ENCODE results near the gene LAMA3.
A peak's percentile ranks its signal among the peaks of the same experiment; 100 is the strongest.

LAMA3 gene

DNA sequence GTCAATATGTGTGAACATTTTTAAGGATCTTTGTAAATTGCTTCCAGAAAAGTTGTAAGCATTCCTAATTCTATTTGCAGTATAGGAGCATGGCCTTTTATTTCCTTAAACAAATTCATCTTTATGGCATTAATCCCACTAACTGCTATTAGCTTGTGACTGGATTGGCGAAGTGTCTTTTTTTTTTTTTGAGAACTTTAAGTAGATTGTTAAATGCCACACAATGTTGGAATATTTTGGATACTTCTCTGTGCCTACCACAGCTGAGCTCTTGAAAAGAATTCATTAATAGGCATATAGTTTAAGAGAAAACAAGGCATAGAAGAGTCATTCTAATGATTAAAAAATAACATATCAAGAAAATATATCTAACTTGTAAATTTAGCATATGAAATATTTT, 129.7 kb downstream of the LAMA3 start:
- H3K4me3 Mint-ChIP-seq: no peak overlapping the region
- H3K9me3 Mint-ChIP-seq (ENCODE audit: low read depth): no peaks in the 10 kb centered on the region
- no peak overlapping the region for H3K27ac Mint-ChIP-seq
- no peaks in the 10 kb centered on the region for H3K4me1 Mint-ChIP-seq (ENCODE audit: low read depth)
- no peaks in the 10 kb centered on the region for H3K36me3 Mint-ChIP-seq
- H3K27me3 Mint-ChIP-seq: no peaks in the 10 kb centered on the region

DNA sequence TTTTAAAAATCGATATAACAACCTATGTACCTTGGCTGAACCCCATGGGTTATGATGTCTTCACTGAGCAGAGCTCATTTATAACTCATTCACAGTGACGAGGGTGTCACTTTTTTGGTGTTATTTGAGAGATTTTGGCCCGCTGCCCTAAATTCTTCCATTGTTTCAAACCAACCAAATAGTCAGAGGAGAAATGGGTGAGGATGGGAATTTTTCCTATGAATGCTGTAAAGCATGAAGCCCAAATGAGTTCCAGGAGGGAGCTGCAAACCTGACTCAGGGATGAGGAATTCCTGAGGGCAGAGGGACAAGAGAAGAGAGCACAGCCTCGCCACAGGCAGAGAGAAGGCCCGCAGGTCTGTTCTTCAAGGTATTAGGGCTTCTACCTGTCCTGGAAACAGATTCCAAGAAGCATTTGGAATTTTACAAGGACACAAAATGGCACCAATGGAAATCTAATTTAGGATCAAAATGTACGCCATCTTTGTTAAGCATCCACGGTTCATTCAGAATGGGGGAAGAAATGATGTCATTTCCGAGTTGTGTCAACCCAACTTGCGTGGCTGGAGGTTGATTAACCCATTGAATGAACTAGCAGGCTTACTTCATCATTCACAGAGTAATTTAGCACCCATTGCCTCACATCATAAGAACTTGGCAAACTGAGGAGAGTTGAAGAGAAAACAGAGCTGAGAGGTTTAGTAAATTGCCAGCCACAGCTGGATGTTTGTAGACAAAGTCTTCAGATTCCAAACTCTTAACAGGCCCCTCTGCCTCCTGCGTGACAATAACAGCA, 133.5 kb downstream of the LAMA3 start:
- Mint-ChIP-seq H3K9me3 (ENCODE audit: low read depth) (no peaks in the 10 kb centered on the region), H3K4me3 (no peak overlapping the region), H3K4me1 (ENCODE audit: low read depth) (peaks cover 27% of the 10 kb centered on the region), H3K27ac (no peak overlapping the region), H3K36me3 (no peaks in the 10 kb centered on the region), H3K27me3 (no peaks in the 10 kb centered on the region)

DNA sequence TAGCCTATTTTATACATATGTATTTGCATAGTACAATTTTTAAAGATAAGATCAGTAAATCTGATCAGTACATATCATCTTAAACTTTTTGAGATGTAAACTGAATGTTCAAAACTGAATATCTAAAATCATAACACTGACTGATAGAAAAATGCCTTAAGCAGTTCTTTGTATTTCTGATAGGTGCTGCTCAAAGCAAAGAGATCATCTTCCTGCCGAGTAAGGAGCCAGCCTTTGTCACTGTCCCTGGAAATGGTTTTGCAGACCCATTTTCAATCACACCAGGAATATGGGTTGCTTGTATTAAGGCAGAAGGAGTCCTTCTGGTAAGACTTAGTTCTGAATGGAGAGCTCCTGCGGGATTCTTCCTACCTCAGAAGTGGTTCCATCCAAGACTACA, 135.0 kb downstream of the LAMA3 start:
- Mint-ChIP-seq H3K4me1 (ENCODE audit: low read depth) (peaks cover 41% of the 10 kb centered on the region), H3K27ac (no peak overlapping the region), H3K36me3 (no peaks in the 10 kb centered on the region), H3K9me3 (ENCODE audit: low read depth) (peaks cover 2% of the 10 kb centered on the region), H3K27me3 (no peaks in the 10 kb centered on the region), H3K4me3 (no peak overlapping the region)

DNA sequence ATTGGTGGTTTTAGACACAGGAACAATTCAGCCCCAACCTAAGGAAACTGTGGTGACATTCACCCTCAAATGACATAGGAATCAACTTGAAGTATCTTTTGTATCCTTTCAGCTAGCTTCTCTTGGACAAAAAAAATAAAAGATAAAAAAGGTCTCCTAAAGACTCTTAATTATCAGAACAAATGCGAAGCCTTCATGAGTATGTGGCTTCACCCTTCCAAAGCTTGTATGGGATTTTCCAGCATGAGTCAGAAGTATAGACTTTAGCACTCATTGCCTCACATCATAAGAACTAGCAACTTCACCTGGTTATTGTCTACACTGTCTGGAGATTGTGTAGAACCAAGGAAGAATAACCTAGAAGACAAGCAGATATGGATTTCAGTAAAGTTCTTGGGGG, 135.4 kb downstream of the LAMA3 start:
- Mint-ChIP-seq H3K4me1 (ENCODE audit: low read depth) (peaks cover 42% of the 10 kb centered on the region), H3K9me3 (ENCODE audit: low read depth) (peaks cover 2% of the 10 kb centered on the region), H3K4me3 (no peak overlapping the region), H3K27ac (no peak overlapping the region), H3K27me3 (no peaks in the 10 kb centered on the region), H3K36me3 (no peaks in the 10 kb centered on the region)

DNA sequence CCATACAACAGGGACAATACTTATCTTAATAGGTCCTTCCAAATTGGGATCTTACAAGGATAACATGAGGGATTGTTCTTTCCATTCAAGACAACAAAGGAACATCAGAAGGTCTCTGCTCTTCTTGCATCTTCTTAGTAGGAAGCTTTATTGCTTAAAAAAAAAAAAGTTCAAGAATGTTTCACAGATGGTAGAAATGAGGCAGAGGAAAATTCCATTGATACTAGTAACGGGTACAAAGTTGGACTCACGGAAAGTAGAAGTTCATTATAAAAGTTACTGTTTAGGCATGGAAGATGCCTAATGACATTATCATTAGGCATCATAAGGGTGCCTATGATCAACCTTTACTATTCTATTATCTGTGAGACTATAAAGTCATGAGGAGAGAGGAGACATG, 136.2 kb downstream of the LAMA3 start:
- Mint-ChIP-seq H3K27ac (no peak overlapping the region), H3K4me1 (ENCODE audit: low read depth) (peaks cover 42% of the 10 kb centered on the region), H3K4me3 (no peak overlapping the region)

DNA sequence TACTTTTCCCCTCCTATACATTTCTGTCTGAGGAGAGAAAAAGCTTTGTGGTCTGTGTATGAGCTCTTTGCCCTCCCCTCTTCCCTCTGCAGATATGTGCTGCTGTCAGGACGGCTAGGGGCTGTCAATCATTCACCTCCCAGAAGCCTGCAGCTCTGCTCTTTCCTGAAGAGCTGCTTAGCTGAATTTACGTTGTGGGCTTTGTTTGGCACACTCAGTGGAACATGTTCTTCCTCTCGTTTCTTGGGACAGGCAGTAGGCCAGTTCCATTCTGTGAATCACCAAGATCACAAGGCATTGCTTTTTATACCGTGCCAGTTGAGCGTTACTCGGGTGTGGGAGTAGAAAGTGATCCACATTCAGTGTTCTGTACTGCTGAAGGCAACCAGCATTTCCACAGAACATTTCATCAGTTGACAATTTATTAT, 136.7 kb downstream of the LAMA3 start:
- no peak overlapping the region for H3K4me3 Mint-ChIP-seq
- H3K27me3 Mint-ChIP-seq: no peaks in the 10 kb centered on the region
- H3K36me3 Mint-ChIP-seq: no peaks in the 10 kb centered on the region
- peaks cover 2% of the 10 kb centered on the region for H3K9me3 Mint-ChIP-seq (ENCODE audit: low read depth)
- peaks cover 42% of the 10 kb centered on the region for H3K4me1 Mint-ChIP-seq (ENCODE audit: low read depth)
- H3K27ac Mint-ChIP-seq: peak overlapping the region; percentile 4

More for the DNA sequence above, 136.2 kb downstream of the LAMA3 start:
- H3K27me3 Mint-ChIP-seq: no peaks in the 10 kb centered on the region
- H3K9me3 Mint-ChIP-seq (ENCODE audit: low read depth): peaks cover 2% of the 10 kb centered on the region
- no peaks in the 10 kb centered on the region for H3K36me3 Mint-ChIP-seq

DNA sequence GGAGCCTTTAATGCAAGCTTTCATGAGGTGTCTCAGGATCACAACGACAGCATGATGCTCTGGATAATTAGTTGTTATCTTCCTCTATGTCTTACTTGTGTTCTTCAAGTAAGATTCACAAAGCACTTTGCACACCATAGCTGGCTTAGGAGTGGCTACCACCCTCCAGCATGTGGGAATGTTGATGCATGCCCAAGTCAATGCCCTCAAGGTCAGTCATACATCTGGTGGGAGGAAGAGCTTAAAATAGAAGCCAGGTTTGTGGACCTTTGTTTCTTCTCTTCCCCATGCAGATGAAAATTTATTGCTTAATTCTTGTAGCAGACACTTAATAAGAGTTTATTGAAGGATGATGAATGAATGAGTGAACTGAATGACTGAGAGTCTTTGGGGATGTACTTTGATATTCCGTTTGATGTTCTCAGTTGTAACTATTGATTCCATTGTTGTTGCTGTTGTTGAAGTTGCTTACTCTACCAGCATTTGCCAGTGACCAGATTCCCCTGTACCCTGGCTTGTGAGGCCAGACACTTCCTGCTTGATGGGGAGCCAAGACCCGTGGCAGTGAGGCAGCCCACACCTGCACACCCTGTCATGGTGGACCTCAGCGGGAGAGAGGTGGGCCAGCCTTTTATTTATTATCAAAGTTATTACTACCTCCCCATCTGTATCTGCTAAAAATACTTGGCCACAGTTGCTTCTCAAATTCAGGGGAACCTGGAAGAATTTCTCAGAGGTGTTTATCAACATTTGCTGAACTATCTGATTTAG, 137.8 kb downstream of the LAMA3 start:
- Mint-ChIP-seq H3K36me3 (no peaks in the 10 kb centered on the region), H3K27ac (no peak overlapping the region), H3K4me1 (ENCODE audit: low read depth) (peaks cover 42% of the 10 kb centered on the region), H3K4me3 (no peak overlapping the region), H3K9me3 (ENCODE audit: low read depth) (peaks cover 2% of the 10 kb centered on the region), H3K27me3 (no peaks in the 10 kb centered on the region)

DNA sequence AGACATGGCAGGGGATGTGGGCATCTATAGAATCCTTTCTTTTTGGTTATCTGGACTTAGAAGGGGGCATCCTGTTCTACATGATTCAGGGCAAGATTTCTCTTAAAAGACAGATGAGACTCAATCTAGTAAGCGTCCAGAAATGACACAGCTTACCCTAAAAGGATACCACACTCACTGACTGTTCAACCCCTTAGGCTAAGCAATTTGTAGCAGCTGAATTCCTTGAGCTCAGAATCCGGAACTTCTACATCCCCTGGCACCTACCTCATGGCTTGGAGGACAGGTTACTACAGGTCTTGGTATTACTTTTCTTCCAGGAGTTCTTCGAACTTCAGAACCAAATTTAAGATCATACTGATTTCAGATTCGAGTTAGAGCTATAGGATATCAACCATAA, 138.4 kb downstream of the LAMA3 start:
- H3K36me3 Mint-ChIP-seq: no peaks in the 10 kb centered on the region
- no peak overlapping the region for H3K4me3 Mint-ChIP-seq
- no peak overlapping the region for H3K27ac Mint-ChIP-seq
- H3K9me3 Mint-ChIP-seq (ENCODE audit: low read depth): peaks cover 2% of the 10 kb centered on the region
- peaks cover 42% of the 10 kb centered on the region for H3K4me1 Mint-ChIP-seq (ENCODE audit: low read depth)
- no peaks in the 10 kb centered on the region for H3K27me3 Mint-ChIP-seq

DNA sequence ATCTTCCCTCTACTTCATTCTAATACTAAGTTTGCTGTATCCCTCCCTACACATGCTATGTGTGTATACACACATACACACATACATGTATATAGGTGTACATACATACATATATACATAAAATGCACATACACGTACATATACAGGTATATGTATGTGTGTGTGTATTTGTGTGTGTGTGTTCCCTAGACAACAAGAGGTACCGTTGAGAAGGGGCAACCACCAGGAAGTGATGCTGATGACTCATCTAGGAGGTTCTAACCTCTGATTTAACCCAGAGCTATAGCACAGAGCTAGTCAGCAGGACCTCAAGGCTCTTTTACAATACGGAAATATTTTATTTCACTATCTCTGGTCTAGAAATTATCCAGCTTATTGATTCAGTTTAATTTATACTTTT, 139.2 kb downstream of the LAMA3 start:
- Mint-ChIP-seq H3K27ac (peak overlapping the region; percentile 41), H3K4me1 (ENCODE audit: low read depth) (peaks cover 42% of the 10 kb centered on the region), H3K4me3 (no peak overlapping the region), H3K9me3 (ENCODE audit: low read depth) (peaks cover 2% of the 10 kb centered on the region), H3K27me3 (no peaks in the 10 kb centered on the region), H3K36me3 (no peaks in the 10 kb centered on the region)

DNA sequence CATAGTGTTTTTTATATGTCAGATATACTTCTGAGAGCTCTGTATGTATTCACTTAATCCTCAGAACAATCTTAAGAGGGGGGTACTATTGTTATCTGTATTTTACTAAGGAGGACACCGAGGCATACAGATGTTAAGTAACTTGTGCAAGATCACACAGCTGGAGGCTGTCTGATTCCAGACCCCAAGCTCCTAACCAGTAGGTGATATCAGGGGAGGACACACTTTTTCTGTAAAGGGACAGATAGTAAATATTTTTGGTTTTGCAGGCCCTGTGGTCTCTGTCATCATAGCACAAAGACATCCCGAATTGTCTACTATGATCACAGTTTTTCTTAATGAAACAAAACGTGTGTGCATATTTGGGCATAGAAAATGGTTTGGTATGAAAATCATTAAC, 143.7 kb downstream of the LAMA3 start:
- no peak overlapping the region for H3K27ac Mint-ChIP-seq
- H3K27me3 Mint-ChIP-seq: no peaks in the 10 kb centered on the region
- peaks cover 14% of the 10 kb centered on the region for H3K4me1 Mint-ChIP-seq (ENCODE audit: low read depth)
- peaks cover 2% of the 10 kb centered on the region for H3K9me3 Mint-ChIP-seq (ENCODE audit: low read depth)
- H3K36me3 Mint-ChIP-seq: no peaks in the 10 kb centered on the region
- H3K4me3 Mint-ChIP-seq: no peak overlapping the region

DNA sequence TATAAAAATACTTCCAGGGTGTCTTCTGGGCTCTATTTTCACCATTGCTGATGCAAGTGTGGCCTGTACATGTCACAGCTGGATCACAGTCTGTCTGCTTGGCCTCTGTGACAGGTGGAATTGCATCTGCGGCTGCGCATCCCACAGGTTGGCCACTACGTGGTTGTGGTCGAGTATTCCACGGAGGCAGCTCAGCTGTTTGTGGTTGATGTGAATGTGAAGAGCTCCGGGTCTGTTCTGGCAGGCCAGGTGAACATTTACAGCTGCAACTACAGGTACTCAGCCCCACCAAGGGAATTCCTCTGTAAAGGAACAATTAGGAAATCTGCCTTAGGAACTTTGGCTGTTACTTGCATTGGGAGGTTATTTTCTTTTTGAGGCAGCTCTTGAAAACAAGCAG, 144.5 kb downstream of the LAMA3 start:
- Mint-ChIP-seq H3K27ac (no peak overlapping the region), H3K36me3 (no peaks in the 10 kb centered on the region), H3K4me3 (no peak overlapping the region), H3K27me3 (no peaks in the 10 kb centered on the region), H3K4me1 (ENCODE audit: low read depth) (peaks cover 8% of the 10 kb centered on the region), H3K9me3 (ENCODE audit: low read depth) (no peaks in the 10 kb centered on the region)

DNA sequence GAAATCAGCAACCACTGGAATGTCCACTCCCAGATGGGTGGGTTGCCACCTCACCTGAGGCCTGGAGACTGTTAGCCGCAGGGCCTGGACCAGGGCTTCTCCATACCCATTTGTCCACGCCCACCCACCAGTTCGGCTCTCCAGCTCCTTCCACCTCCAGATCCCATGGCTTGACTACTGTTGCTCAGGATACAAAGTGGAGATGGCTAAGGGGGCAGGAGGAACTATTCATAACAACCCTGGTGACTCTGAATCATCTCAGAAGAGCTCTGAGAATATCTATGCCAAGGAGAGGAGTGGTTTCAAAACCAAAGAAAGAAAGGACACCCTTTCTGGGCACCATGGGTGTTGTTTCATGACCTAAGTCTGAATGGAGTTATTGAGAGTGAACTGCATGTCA, 145.8 kb downstream of the LAMA3 start:
- Mint-ChIP-seq H3K36me3 (no peaks in the 10 kb centered on the region), H3K27ac (no peak overlapping the region), H3K9me3 (ENCODE audit: low read depth) (no peaks in the 10 kb centered on the region), H3K4me1 (ENCODE audit: low read depth) (peaks cover 3% of the 10 kb centered on the region), H3K4me3 (no peak overlapping the region), H3K27me3 (no peaks in the 10 kb centered on the region)

DNA sequence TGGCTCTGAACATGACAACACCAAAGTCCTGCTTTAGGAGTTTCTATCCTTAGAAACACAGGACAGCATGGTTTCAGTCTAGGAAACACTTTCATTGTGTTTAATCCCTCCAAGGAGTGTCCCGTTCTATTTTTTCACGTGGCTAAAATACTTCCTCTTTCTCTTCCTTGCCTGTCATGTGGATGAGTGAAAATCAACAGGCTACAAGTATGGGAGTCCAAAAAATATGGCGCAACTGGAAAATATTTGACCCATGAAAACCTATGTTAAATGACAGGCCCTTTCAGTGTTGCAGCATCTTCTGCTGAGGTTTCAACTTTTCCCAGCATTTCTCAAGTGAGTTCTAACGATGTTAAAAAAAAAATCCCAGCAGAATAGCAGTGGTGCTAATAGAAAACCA, 146.3 kb downstream of the LAMA3 start:
- no peak overlapping the region for H3K27ac Mint-ChIP-seq
- H3K4me3 Mint-ChIP-seq: no peak overlapping the region
- H3K4me1 Mint-ChIP-seq (ENCODE audit: low read depth): peaks cover 3% of the 10 kb centered on the region
- H3K36me3 Mint-ChIP-seq: no peaks in the 10 kb centered on the region
- no peaks in the 10 kb centered on the region for H3K27me3 Mint-ChIP-seq
- H3K9me3 Mint-ChIP-seq (ENCODE audit: low read depth): no peaks in the 10 kb centered on the region

DNA sequence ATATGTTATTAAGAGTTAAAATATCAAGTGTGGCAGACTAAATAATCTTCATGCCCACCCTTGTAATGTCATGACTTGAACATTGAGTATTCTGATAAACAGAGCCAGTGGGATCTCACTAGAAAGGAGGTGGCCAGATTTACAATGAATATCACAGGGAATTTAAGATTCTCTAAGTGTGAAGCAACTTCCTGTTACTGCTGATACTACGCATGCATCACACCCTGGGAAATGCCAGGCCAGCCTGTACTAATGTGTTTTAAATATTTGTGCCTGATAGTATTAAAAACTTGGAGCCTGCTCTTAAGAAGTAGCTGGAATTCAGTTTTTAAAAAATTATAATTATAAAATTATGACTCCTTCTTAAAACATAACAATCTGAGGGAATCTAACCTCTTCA, 148.3 kb downstream of the LAMA3 start:
- Mint-ChIP-seq H3K4me3 (no peak overlapping the region), H3K27me3 (no peaks in the 10 kb centered on the region), H3K4me1 (ENCODE audit: low read depth) (peaks cover 3% of the 10 kb centered on the region), H3K27ac (no peak overlapping the region), H3K36me3 (no peaks in the 10 kb centered on the region), H3K9me3 (ENCODE audit: low read depth) (no peaks in the 10 kb centered on the region)

DNA sequence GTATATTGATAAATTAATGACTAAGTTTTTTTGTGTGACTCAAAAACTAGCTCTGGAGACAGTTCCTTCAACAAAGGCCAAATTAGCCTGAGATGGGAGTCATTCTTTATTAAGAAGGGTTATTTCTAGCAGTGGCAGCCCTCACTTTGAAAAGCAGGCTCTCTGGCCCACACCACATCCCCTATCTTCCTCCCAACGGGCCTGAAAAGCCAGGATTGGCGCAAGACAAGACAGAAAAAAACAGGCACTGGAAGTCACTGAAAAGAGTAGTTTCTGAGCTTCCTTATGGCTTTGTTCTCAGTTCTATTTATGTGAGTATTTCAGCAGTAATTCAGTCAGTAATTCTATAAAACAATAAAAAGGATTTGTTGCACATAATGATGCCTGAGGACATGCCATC, 149.0 kb downstream of the LAMA3 start:
- Mint-ChIP-seq H3K4me1 (ENCODE audit: low read depth) (peaks cover 3% of the 10 kb centered on the region), H3K9me3 (ENCODE audit: low read depth) (no peaks in the 10 kb centered on the region), H3K4me3 (no peak overlapping the region), H3K36me3 (no peaks in the 10 kb centered on the region), H3K27me3 (no peaks in the 10 kb centered on the region), H3K27ac (no peak overlapping the region)
